Gastrocnemius medialis (tissue), 4 donors: ENCODE data around the gene TEX44.

ENCODE experiments used
- CTCF ChIP-seq, 5 experiments: fragments of 450-650 bp in 3 of 5; fragments of 200-600 bp in 2 of 5; sonication (generic) in 2 of 5; IDR thresholded peaks in 4 of 5; conservative IDR thresholded peaks in 1 of 5; 1 replicate in 4 of 5; 2 replicates in 1 of 5; pipeline ENCODE4 v1.5.1; 2016 to 2019; ENCODE audit warnings: antibody characterized with exemption in 5 of 5, mild to moderate bottlenecking in 3 of 5, moderate library complexity in 3 of 5
- POLR2A ChIP-seq, 2 donors: fragments of 450-650 bp; IDR thresholded peaks; one replicate each; pipeline ENCODE4 v1.6.1; 2017; ENCODE audit warnings: antibody characterized with exemption in 2 of 2, mild to moderate bottlenecking in 2 of 2, moderate library complexity in 2 of 2

- no peak for TF ChIP-seq POLR2A (IDR thresholded peaks at IDR 0.05)
- peak; percentile 37 to 77 (median 65) for TF ChIP-seq CTCF (IDR thresholded peaks at IDR 0.05 in 4 of 5, conservative IDR thresholded peaks at IDR 0.05 in 1 of 5)
Observed at GRCh38 chr2:231557571-231558217, 35.0 kb upstream of the TEX44 start.
